HG03457 (cell line): Measurements from ENCODE around the gene RAB3GAP2.
"Not testable (repeated sequence)": the region's sequence is repeated elsewhere in the genome, so short reads cannot be mapped to it uniquely, and the experiment has no call there.

ENCODE experiments used
- ATAC-seq: cut with Tn5 transposase; IDR thresholded peaks from one replicate; pipeline ENCODE4 v1.9.1; 2021; ENCODE audit warnings: moderate number of reproducible peaks; ENCODE audit not compliant: unreplicated experiment

The RAB3GAP2 gene

GRCh38 chr1:220239966-220240365 is 32.3 kb downstream of the RAB3GAP2 start:
- ATAC-seq: no peak

GRCh38 chr1:220239213-220239612 is 33.0 kb downstream of the RAB3GAP2 start:
- no peak for ATAC-seq

GRCh38 chr1:220236278-220236677 is 36.0 kb downstream of the RAB3GAP2 start:
- ATAC-seq: not testable (repeated sequence)

- no peak for ATAC-seq
Observed at GRCh38 chr1:220235462-220235861, 36.8 kb downstream of the RAB3GAP2 start.

- ATAC-seq: no peak
Observed at GRCh38 chr1:220233927-220234326, 38.3 kb downstream of the RAB3GAP2 start.

GRCh38 chr1:220229771-220230170 is 42.5 kb downstream of the RAB3GAP2 start:
- ATAC-seq: no peak

- ATAC-seq: no peak
Observed at GRCh38 chr1:220227393-220227792, 44.9 kb downstream of the RAB3GAP2 start.

GRCh38 chr1:220226752-220227151 is 45.5 kb downstream of the RAB3GAP2 start:
- ATAC-seq: no peak

- no peak for ATAC-seq
Observed at GRCh38 chr1:220225957-220226356, 46.3 kb downstream of the RAB3GAP2 start.

GRCh38 chr1:220224611-220225124 is 47.6 kb downstream of the RAB3GAP2 start:
- ATAC-seq: no peak

GRCh38 chr1:220224033-220224432 is 48.2 kb downstream of the RAB3GAP2 start:
- ATAC-seq: no peak

GRCh38 chr1:220222939-220223338 is 49.3 kb downstream of the RAB3GAP2 start:
- no peak for ATAC-seq

- ATAC-seq: no peak
Observed at GRCh38 chr1:220221670-220222069, 50.6 kb downstream of the RAB3GAP2 start.

GRCh38 chr1:220221269-220221668 is 51.0 kb downstream of the RAB3GAP2 start:
- no peak for ATAC-seq

- ATAC-seq: not testable (repeated sequence)
Observed at GRCh38 chr1:220220699-220221040, 51.6 kb downstream of the RAB3GAP2 start.

GRCh38 chr1:220219865-220220698 is 52.2 kb downstream of the RAB3GAP2 start:
- ATAC-seq: peak; percentile 57

GRCh38 chr1:220219136-220219442 is 53.2 kb downstream of the RAB3GAP2 start:
- no peak for ATAC-seq

GRCh38 chr1:220218397-220219135 is 53.7 kb downstream of the RAB3GAP2 start:
- peak; percentile 41 for ATAC-seq

- ATAC-seq: no peak
Observed at GRCh38 chr1:220217383-220217988, 54.8 kb downstream of the RAB3GAP2 start.

- no peak for ATAC-seq
Observed at GRCh38 chr1:220213382-220213983, 58.8 kb downstream of the RAB3GAP2 start.

GRCh38 chr1:220207411-220207810 is 64.8 kb downstream of the RAB3GAP2 start:
- ATAC-seq: no peak
